ENCODE measurements around the gene DOK7. TPM values are rescaled to one million over a fixed set of nuclear protein-coding genes. Genes with fewer than 3 reads are reported as not detected.

Gene DOK7
- total and polyA plus RNA-seq, 2 of the 4 experiments (the other 2 are of a cell fraction) = not detected

- H3K14ac ChIP-seq (replicated peaks; ENCODE audit: low read depth, low read length) = no peak overlapping the region
- H2AFZ ChIP-seq (replicated peaks; ENCODE audit: low read length, poor library complexity) = no peak overlapping the region
- no peaks in the 10 kb centered on the region for H3K9me3 ChIP-seq (ENCODE audit: control insufficient read depth, insufficient read depth, low read length)
- no peak overlapping the region for H3K4ac ChIP-seq (ENCODE audit: low read depth, low read length)
- H3K4me3 ChIP-seq (ENCODE audit: insufficient read depth, low read depth, low read length) = no peak overlapping the region
- H2BK15ac ChIP-seq (ENCODE audit: low read depth, low read length) = no peak overlapping the region
- DNase-seq (no peak), ATAC-seq (ENCODE audit: low read depth) (no peak)
- no peaks in the 10 kb centered on the region for H3K27me3 ChIP-seq (ENCODE audit: control insufficient read depth, insufficient read depth, low read length)
- peaks cover 3% of the 10 kb centered on the region; the same call in 1 of the 2 replicates for H3K9me1 ChIP-seq (ENCODE audit: insufficient read depth, low read length)
- H2BK120ac ChIP-seq (ENCODE audit: low read depth, low read length) = no peak overlapping the region
- H2AK5ac ChIP-seq (ENCODE audit: low read depth, low read length) = no peak overlapping the region
- TF ChIP-seq MAZ (IDR thresholded peaks at IDR 0.05; ENCODE audit: borderline replicate concordance, low read depth, low read length) = no peak
- no peak for TF ChIP-seq CHD1 (IDR thresholded peaks at IDR 0.05; ENCODE audit: low read depth, low read length)
- no peak for TF ChIP-seq BHLHE40 (IDR thresholded peaks at IDR 0.05; ENCODE audit: low read depth, low read length)
- no peak for TF ChIP-seq POLR2A (IDR thresholded peaks at IDR 0.05; ENCODE audit: low read depth, low read length)
- TF ChIP-seq RAD21 (IDR thresholded peaks at IDR 0.05; ENCODE audit: low read length) = no peak
- TF ChIP-seq ELK1 (IDR thresholded peaks at IDR 0.05; ENCODE audit: borderline replicate concordance, low read depth, low read length) = no peak
- TF ChIP-seq RCOR1 (IDR thresholded peaks at IDR 0.05; ENCODE audit: insufficient replicate concordance, low read length) = no peak
- no peak for TF ChIP-seq SMC3 (IDR thresholded peaks at IDR 0.05; ENCODE audit: low read depth, low read length)
- no peak for TF ChIP-seq MAFK (IDR thresholded peaks at IDR 0.05; ENCODE audit: low read depth, low read length)
- TF ChIP-seq CEBPB (IDR thresholded peaks at IDR 0.05; ENCODE audit: low read depth, low read length) = no peak
- no peak for TF ChIP-seq USF2 (IDR thresholded peaks at IDR 0.05; ENCODE audit: low read depth, low read length)
- TF ChIP-seq CTCF (conservative IDR thresholded peaks at IDR 0.05; ENCODE audit: low read depth, low read length) = no peak
- TF ChIP-seq FOS (IDR thresholded peaks at IDR 0.05; ENCODE audit: low read depth, low read length) = no peak
- TF ChIP-seq RFX5 (IDR thresholded peaks at IDR 0.05; ENCODE audit: low read depth, low read length) = no peak
- TF ChIP-seq MXI1 (IDR thresholded peaks at IDR 0.05; ENCODE audit: borderline replicate concordance, low read depth, low read length) = no peak
- H3K56ac ChIP-seq (ENCODE audit: extremely low read depth, insufficient read depth, low read length) = no peak overlapping the region
- in situ Hi-C loops (cut with MboI; ENCODE audit: low sequenced_read_pairs) = no loop called here
- peaks cover 50% of the 10 kb centered on the region for H3K36me3 ChIP-seq (ENCODE audit: control insufficient read depth, insufficient read depth, low read length)
- dilution Hi-C loops (cut with HindIII; ENCODE audit: low sequenced_read_pairs, unreplicated experiment) = no loop called here
- ChIA-PET CTCF (no interaction called here), POLR2A (ENCODE audit: unreplicated experiment) (no interaction called here)
- H4K91ac ChIP-seq (ENCODE audit: insufficient read depth, low read depth, low read length) = no peak overlapping the region
- no peak overlapping the region for H3K9ac ChIP-seq (ENCODE audit: low read depth, low read length)
- H2BK20ac ChIP-seq (ENCODE audit: low read depth, low read length) = no peak overlapping the region
- H4K5ac ChIP-seq (ENCODE audit: low read depth, low read length) = no peak overlapping the region
- no peak overlapping the region for H2BK5ac ChIP-seq (ENCODE audit: low read depth, low read length, poor library complexity, severe bottlenecking)
- no peak overlapping the region for H3K4me2 ChIP-seq (ENCODE audit: low read depth, low read length)
- H2AK9ac ChIP-seq (replicated peaks; ENCODE audit: low read depth, low read length, poor library complexity) = no peak overlapping the region
- no peaks in the 10 kb centered on the region for H3K4me1 ChIP-seq (ENCODE audit: control insufficient read depth, insufficient read depth, low read length)
- BruUV-seq (replicated peaks) = no TSS peak
- H4K20me1 ChIP-seq (ENCODE audit: insufficient read depth, low read length) = peaks cover 6% of the 10 kb centered on the region; the same call in 1 of the 2 replicates
- H3K23ac ChIP-seq (ENCODE audit: low read depth, low read length) = no peak overlapping the region
- H3K79me1 ChIP-seq (ENCODE audit: low read depth in 1 of 2, low read length in 2 of 2) = peaks cover 4 to 20% of the 10 kb centered on the region in 2 experiments; a peak in 3 of 4 replicates
- H3K27ac ChIP-seq (ENCODE audit: insufficient read depth, low read length) = no peak overlapping the region
- H4K8ac ChIP-seq (ENCODE audit: low read depth in 2 of 2, low read length in 2 of 2) = no peak overlapping the region
- no peak overlapping the region for H3K18ac ChIP-seq (ENCODE audit: low read depth, low read length)
- intact Hi-C loops (cut with micrococcal nuclease) = no loop called here
- 100% methylated on average over 7 of the region's 16 CpGs; no CpG with 5 or more reads in 1 of the 2 experiments for WGBS, 2 experiments (ENCODE audit: extremely low coverage in 2 of 2, insufficient read length in 1 of 2)
Measured at GRCh38 chr4:3510481-3510880, 47.4 kb downstream of the DOK7 start.
